GM20000 (cell line): ENCODE data around the gene F2RL3.

Experiments used
- DNase-seq: peaks from one replicate; pipeline ENCODE4 v3.0.0; 2012; ENCODE audit warnings: low spot score
- CTCF ChIP-seq: IDR thresholded peaks from 2 replicates; pipeline ENCODE4 v1.5.1; 2012; ENCODE audit warnings: mild to moderate bottlenecking, control low read depth; ENCODE audit errors: extremely low read depth, missing control alignments

Gene F2RL3

GRCh38 chr19:16901491-16902175, 12.8 kb downstream of the F2RL3 start:
- no peak for TF ChIP-seq CTCF
- DNase-seq: no peak

DNA sequence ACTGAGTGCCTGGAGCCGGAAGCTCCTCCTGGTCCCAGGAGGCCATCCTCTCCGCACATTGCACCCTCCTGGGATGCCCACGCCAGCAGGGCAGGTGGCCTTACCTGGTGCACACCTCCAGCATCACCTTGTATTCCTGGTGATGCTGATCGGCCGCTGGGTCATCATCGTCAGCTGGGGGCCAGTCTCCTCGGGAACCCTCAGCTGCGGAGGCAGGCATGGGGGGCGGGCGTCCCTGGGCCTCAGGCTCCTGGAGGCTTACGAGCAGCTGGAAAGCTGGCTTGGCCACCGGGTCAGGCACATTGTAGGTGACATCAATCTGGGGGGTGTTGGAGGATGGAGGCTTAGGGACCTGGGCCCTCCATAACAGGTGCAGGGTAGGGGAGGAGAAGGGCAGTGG, 13.7 kb downstream of the F2RL3 start:
- no peak for DNase-seq
- TF ChIP-seq CTCF: no peak

DNA sequence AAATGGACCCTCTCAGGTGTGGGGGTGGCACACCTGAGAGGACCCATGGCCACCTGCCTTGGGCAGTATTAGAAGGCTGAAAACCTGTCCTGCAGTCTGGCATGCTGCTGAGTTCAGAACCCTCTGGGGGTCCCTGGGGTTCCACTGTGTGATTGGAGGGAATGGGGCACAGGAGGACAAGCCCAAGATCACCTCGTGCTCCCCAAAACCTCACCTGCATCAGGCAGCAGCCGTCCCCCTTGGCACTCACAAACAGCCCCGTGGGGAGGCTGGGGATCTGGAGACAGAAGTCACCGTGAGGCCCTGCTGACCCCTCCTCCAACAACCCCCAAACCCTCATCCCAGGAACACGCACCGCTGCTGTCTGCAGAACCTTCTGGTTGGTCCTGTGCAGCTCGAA, 14.5 kb downstream of the F2RL3 start:
- DNase-seq: no peak
- no peak for TF ChIP-seq CTCF

DNA sequence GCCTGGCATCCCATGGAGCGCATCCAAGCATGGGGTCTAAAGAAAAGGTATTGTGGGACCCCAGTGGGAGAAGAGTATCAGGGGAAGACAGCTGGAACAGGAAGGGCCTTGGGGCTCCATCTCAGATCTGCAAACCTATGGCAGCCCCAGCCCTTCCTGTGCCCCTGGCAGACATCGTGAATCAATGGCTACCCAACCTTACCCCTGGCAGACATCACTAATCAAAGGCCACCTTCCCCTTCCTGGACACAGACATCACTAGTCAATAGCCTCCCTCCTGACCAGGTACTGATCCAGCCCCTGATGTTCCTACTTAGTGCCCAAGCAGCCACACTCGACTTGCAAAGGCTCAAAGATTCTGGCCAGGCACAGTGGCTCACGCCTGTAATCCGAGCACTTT, 15.8 kb downstream of the F2RL3 start:
- TF ChIP-seq CTCF: no peak

DNA sequence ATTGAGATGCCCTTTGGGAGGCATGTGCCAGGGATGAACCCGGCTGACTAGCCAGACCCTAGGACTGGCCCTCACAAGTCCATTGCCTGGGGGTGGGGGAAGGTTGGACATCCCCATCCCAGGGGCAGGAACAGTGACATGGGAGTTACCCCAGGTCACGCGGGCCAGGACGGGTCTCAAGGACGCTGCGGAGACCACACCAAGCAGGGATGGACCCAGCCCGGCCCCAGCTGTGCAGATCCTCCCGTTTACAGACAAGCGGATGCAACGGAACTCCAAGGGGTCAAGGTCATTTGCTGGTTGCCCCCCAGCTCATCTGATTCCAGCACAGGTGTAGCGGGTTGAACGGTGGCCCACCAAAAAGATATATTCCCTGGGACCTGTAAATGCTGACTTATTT, 20.0 kb downstream of the F2RL3 start:
- no peak for TF ChIP-seq CTCF
- DNase-seq: no peak

More for the DNA sequence above, 15.8 kb downstream of the F2RL3 start:
- no peak for DNase-seq

- no peak for DNase-seq
- TF ChIP-seq CTCF: no peak
These were observed 22.2 kb downstream of the F2RL3 start for GRCh38 chr19:16911046-16911445.

GRCh38 chr19:16912780-16913179, 24.0 kb downstream of the F2RL3 start:
- DNase-seq: no peak
- TF ChIP-seq CTCF: no peak
